Measurements from ENCODE around the gene OR13J1.

DNA sequence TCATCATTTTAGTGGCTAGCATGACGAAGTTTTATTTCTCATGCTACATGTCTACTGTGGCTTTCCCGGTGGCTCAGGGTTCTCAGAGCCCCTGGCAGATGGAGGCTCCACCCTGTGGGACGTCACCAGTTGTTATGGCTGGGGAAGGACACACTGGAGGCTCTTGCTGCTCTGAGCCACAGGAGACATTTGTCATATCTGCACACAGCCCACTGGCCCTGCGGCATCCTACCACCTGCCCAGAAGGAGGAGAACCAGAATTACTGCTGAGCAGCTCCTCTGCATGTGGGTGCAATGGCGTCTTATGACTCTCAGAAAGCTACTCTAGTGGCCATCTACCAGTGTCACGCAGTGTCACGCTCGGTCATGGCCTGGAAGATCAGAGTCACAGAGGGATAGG is 6.6 kb downstream of the OR13J1 start:
- no peak for TF ChIP-seq NFE2L1 (CRISPR knock-in tag; IDR thresholded peaks at IDR 0.05)
- TF ChIP-seq STAT6 (CRISPR knock-in tag; conservative IDR thresholded peaks at IDR 0.05; ENCODE audit: low read depth), result no peak
- TF ChIP-seq CTCF (IDR thresholded peaks at IDR 0.05), result no peak
- no peak for TF ChIP-seq TCF7 (CRISPR knock-in tag; IDR thresholded peaks at IDR 0.05; ENCODE audit: low read depth)
